Measurements from ENCODE around the gene KRTAP10-8.
"Not testable (repeated sequence)": the region's sequence is repeated elsewhere in the genome, so short reads cannot be mapped to it uniquely, and the experiment has no call there.

KRTAP10-8 gene

GRCh38 chr21:44612029-44612486 lies at the start of gene KRTAP10-8:
TSS of gene KRTAP10-8 (plus strand) at chr21:44612079. CDS start at chr21:44612101, 22 bp downstream.
- DNase-seq, result no peak

- no peak for DNase-seq
These were observed 47.8 kb upstream of the KRTAP10-8 start for GRCh38 chr21:44564099-44564498.

- no peak for DNase-seq
These were observed 46.8 kb upstream of the KRTAP10-8 start for GRCh38 chr21:44564886-44565598.

GRCh38 chr21:44566403-44566802 lies 45.5 kb upstream of the KRTAP10-8 start:
- DNase-seq, result no peak

GRCh38 chr21:44567481-44568171 lies 44.3 kb upstream of the KRTAP10-8 start:
- DNase-seq, result no peak

GRCh38 chr21:44568261-44568660 lies 43.6 kb upstream of the KRTAP10-8 start:
- no peak for DNase-seq

GRCh38 chr21:44568667-44569556 lies 43.0 kb upstream of the KRTAP10-8 start:
- DNase-seq, result no peak

- no peak for DNase-seq
These were observed 41.9 kb upstream of the KRTAP10-8 start for GRCh38 chr21:44569861-44570517.

GRCh38 chr21:44571296-44571695 lies 40.6 kb upstream of the KRTAP10-8 start:
- no peak for DNase-seq

GRCh38 chr21:44571844-44572782 lies 39.8 kb upstream of the KRTAP10-8 start:
- DNase-seq, result no peak

- DNase-seq, result no peak
These were observed 38.8 kb upstream of the KRTAP10-8 start for GRCh38 chr21:44572959-44573583.

- not testable (repeated sequence) for DNase-seq
These were observed 38.0 kb upstream of the KRTAP10-8 start, which contains the start of gene KRTAP10-4 for GRCh38 chr21:44573630-44574456. TSS of gene KRTAP10-4 (plus strand) at chr21:44573729. CDS start at chr21:44573759, 30 bp downstream.

GRCh38 chr21:44574457-44575306 lies 37.2 kb upstream of the KRTAP10-8 start:
- no peak for DNase-seq

- DNase-seq, result no peak
These were observed 36.4 kb upstream of the KRTAP10-8 start for GRCh38 chr21:44575307-44576024.

GRCh38 chr21:44576025-44576420 lies 35.9 kb upstream of the KRTAP10-8 start:
- DNase-seq, result no peak

- no peak for DNase-seq
These were observed 33.4 kb upstream of the KRTAP10-8 start for GRCh38 chr21:44578371-44579055.

- no peak for DNase-seq
These were observed 32.6 kb upstream of the KRTAP10-8 start for GRCh38 chr21:44579056-44579832.

All from NCI-H2171 (cell line).